ENCODE results near the gene SCN3B.

- TF ChIP-seq ZEB2 (tag by site-specific recombination; IDR thresholded peaks at IDR 0.05), result no peak
- TF ChIP-seq ZNF629 (tag by site-specific recombination; IDR thresholded peaks at IDR 0.05), result no peak
- TF ChIP-seq CTCF (tag by site-specific recombination; IDR thresholded peaks at IDR 0.05), result peak; percentile 67; the same call in 1 of the 2 replicates
- TF ChIP-seq ZNF24 (tag by site-specific recombination; IDR thresholded peaks at IDR 0.05), result no peak
- TF ChIP-seq ZNF302 (tag by site-specific recombination; IDR thresholded peaks at IDR 0.05; ENCODE audit: low read depth), result no peak
- no peak for TF ChIP-seq ZFP3 (tag by site-specific recombination; IDR thresholded peaks at IDR 0.05; ENCODE audit: low read depth)
- no peak for TF ChIP-seq ZBTB7A (tag by site-specific recombination; IDR thresholded peaks at IDR 0.05; ENCODE audit: low read depth)
These were observed 13.5 kb downstream of the SCN3B start for GRCh38 chr11:123640677-123641494.

Measured in HEK293 (cell line).